Upper lobe of left lung (tissue), 4 donors: ENCODE results near the gene MRAP.

ENCODE experiments used
- CTCF ChIP-seq, 6 experiments: fragments of 450-650 bp in 4 of 6; fragments of 200-600 bp in 2 of 6; sonication (generic) in 2 of 6; IDR thresholded peaks; one replicate each; pipeline ENCODE4 v1.5.1; 2016 to 2019; ENCODE audit warnings: antibody characterized with exemption in 6 of 6
- EP300 ChIP-seq, 4 donors: sonication (generic); formaldehyde crosslinking; IDR thresholded peaks; one replicate each; pipeline ENCODE4 v1.5.1; 2017; ENCODE audit warnings: antibody characterized with exemption in 4 of 4, control low read depth in 2 of 4
- POLR2AphosphoS5 ChIP-seq, 2 donors: sonication (generic); formaldehyde crosslinking; IDR thresholded peaks; one replicate each; pipeline ENCODE4 v1.5.1; 2017; ENCODE audit warnings: antibody characterized with exemption in 2 of 2

- TF ChIP-seq POLR2AphosphoS5 (IDR thresholded peaks at IDR 0.05), result no peak
- no peak for TF ChIP-seq CTCF (IDR thresholded peaks at IDR 0.05)
- no peak for TF ChIP-seq EP300 (IDR thresholded peaks at IDR 0.05)
These were observed 17.9 kb downstream of the MRAP start for GRCh38 chr21:32316361-32317215.
